Stromal cell of bone marrow (primary cell): Measurements from ENCODE around the gene HOGA1.
A peak's percentile ranks its signal among the peaks of the same experiment; 100 is the strongest.
"Not testable (repeated sequence)": the region's sequence is repeated elsewhere in the genome, so short reads cannot be mapped to it uniquely, and the experiment has no call there.

Source experiments
- DNase-seq: peaks from one replicate; pipeline ENCODE4 v3.0.0-alpha.2; 2012; ENCODE audit warnings: low read depth

HOGA1 gene

DNA sequence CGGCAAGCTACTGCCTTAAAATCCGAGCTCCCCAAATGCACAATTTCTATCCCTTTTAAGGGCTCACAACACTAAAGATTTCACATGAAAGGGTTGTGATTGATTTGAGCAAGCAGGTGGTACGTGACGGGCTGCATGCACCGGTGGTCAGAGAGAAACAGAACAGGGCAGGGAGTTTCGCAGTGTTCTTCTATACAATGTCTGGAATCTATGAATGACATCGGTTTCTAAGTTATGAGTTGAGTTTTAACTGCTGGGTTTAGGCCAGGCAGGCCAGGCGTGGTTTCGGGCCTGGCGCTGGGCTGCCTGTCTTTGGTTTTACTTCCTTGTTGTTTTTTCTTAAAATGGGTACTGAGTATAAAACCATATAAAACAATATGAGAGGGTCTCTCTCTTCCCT, 28.6 kb upstream of the HOGA1 start:
- DNase-seq = not testable (repeated sequence)

DNA sequence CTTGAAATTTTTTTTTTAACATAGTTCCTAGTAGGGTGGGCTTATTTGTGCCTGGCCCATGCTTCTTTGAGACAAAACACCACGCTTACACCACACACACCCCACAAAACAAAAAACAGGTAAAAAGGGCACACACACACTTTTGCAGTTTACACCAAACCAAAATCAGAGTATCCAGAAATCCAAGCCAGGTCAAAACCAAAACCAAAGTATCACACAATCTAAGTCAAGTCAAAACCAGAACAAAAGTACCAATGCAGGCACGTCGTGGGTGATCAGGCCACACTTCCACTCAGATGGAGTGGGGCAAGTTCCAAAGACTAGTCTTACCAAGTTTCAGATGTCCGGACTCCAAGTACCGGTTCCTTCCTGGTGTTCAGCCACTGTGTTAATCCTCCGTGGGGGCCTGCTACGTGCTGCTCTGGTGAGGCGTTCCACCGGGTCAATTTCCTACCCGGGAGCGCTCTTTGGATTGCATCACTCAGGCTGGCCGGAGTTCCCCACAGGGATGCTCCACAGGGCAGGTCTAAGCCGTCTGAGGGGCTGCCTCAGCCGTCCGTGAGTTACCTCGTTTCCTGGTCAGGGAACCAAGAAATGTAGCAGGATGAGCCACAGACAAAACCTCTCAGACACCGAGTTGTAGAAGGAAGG, 23.3 kb upstream of the HOGA1 start:
- DNase-seq = peak; percentile 50

DNA sequence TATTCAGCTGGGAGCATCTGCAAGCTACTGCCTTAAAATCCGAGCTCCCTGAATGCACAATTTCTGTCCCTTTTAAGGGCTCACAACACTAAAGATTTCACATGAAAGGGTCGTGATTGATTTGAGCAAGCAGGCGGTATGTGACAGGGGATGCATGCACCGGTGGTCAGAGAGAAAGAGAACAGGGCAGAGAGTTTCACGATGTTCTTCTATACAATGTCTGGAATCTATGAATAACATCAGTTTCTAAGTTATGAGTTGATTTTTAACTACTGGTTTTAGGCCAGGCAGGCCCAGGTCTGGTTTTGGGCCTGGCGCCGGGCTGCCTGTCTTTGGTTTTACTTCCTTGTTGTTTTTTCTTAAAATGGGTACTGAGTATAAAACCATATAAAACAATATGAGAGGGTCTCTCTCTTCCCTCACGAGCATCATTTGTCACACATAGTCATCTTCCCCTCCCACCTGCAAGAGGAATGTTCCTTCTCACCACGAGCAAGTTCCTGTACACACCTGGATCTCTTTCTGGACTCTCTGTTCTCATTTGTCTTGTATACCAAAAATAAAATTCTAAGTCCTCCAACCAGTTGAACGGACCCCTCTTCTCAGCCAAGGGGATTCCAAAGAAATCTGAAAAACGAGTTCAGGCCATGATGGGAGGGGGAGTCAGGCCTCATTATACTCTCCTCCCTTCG, 22.7 kb upstream of the HOGA1 start:
- not testable (repeated sequence) for DNase-seq

DNA sequence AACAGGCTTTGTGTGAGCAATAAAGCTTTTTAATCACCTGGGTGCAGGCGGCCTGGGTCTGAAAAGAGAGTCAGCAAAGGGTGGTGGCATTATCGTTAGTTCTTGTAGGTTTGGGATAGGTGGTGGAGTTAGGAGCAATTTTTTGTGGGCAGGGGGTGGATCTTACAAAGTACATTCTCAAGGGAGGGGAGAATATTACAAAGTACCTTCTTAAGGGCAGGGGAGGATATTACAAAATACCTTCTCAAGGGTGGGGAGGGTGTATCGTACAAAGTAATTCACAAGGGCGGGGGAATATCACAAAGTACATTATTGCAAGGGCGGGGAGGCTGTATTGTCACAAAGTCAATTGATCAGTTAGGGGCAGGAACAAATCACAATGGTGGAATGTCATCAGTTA, 21.9 kb upstream of the HOGA1 start:
- DNase-seq = not testable (repeated sequence)

DNA sequence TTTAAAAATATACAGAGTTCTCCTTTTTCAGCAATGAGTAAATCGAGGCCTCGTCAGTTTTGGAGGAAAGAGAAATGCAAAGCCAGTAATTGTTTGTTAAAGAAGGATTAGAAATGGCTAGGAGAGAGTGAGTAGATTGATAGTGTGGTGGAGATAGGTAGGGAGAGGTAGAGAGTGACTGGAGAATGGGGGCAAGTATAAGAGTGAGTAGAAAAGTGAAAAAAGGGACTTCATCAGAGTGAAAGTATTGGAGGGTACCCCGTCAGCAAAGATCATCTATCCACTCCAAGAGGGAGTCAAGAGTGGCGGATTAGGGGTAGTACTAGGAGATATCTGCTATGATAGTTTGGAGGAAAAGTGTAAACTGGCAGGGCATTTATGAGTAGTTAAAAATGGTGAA, 20.9 kb upstream of the HOGA1 start:
- DNase-seq = no peak

DNA sequence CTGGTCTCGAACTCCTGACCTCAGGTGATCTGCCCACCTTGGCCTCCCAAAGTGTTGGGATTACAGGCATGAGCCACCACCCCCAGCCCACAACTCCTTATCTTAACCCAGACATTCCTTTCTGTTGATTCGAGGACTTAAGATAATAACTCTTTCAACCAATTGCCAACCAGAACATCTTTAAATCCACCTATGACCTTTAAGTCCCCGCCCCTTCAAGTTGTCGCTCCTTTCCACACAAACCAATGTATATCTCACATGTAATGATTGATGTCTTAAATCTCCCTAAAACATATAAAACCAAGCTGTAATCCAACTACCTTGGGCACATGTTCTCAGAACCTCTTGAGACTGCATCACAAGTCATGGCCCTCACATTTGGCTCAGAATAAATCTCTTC, 19.4 kb upstream of the HOGA1 start:
- no peak for DNase-seq

DNA sequence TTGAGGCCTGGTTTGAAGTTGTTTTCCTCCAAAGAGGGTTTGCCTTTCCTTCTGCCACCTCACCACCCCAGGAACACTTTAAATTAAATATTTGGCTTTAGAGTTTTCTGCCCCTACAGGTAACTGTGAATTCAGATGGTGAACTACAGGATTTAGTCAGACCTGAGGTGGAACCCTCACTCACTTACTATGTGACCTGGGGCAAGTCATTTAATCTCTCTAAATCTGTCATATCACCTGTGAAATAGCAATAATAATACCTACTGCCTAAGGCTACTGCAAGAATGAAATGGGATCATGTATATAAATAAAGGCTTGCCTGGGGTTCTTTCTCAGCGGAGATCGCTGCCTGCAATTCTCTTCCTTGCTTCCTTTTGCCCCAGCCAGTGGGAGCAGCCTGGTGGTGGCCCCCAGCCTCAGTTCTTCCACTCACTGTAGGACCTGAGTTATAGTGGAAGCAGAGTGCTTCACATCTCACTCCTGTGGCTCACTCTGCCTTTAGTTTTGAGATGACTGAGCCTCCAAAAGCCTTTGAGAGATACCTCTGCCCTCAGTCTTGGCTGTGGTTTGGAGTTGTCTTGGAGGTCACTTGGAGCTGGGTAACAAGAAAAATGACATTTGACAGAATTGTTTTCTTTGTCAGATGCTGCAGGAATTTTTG, 17.7 kb upstream of the HOGA1 start:
- no peak for DNase-seq

DNA sequence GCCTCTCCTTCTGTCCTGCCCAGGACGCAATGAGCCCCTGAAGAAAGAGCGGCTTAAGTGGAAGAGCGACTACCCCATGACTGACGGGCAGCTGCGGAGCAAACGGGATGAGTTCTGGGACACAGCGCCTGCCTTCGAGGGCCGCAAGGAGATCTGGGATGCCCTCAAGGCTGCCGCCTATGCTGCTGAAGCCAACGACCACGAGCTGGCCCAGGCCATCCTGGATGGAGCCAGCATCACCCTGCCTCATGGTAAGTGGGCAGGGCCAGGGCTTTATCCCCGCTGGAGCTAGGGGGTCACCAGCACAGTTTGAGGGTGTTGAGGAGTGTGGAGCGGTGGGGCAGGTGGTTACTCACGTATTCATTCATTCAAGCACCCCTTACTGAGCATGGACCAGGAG, 16.3 kb upstream of the HOGA1 start:
- no peak for DNase-seq

DNA sequence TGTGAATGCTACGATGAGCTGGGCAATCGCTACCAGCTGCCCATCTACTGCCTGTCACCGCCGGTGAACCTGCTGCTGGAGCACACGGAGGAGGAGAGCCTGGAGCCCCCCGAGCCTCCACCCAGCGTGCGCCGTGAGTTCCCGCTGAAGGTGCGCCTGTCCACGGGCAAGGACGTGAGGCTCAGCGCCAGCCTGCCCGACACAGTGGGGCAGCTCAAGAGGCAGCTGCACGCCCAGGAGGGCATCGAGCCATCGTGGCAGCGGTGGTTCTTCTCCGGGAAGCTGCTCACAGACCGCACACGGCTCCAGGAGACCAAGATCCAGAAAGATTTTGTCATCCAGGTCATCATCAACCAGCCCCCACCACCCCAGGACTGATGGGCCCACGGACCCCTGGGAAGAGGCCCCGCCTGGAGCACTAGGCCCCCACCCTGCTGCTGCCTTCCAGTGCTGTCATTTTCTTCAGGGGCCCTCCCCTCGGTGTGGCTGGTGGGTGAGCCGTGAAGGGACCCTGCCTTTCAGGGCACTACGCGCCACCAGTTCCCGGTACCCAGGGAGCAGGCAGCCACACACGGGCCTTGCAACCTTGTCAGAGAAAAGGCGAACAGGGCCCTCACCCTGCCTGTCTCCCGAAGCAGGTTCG, 13.9 kb upstream of the HOGA1 start:
- DNase-seq = no peak

DNA sequence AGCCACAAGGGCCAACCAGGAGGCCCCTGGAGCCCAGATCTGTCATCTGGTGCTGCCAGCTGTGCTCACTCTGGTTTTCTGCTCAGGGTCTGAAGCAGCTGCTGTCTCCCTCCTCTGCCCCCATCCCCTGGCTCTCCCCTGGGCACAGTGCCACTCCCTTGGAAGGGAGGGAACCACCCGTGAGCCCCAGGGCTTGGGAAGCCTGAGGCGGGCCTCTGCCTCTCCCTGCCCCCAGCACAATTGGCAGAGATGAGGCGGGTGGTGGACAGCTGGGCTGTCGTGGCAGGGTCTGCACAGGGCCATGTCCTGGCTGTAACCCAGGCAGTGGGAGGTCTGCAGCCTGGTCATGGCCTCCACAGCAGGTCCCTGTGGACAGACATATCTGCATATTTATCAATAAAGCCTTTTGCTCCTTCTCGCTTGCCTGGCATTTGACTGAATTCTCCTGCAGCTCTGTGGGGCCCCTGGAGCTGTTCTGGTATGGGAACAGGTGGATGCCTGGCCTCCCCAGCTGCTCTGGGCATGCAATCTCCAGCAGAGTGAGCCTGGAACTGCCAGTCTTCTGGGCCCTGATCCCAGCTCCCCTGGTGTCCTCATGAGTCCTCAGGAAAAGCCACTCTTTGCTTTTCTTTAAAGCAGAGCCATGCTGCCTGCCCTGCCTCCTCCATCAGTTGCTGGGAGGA, 13.3 kb upstream of the HOGA1 start:
- DNase-seq = no peak

DNA sequence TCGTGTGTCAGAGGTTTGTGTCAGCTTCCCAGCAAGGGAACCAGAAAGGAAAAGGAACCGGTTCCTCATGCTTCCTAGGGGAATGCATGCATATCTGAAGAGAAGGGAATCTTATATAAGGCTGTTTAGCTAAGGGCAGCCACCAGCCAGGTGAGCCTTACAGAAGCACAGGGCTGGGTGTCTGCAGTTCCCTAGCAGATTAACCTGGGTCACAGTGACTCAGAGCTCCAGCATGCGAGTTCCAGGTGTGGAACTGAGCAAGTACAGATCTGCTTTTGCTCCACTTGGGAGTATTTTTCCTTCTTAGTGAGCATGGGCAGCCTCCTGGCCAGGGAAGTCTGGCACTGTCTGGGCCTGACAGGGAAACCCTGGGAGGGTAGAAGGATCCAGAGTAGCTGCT, 12.6 kb upstream of the HOGA1 start:
- no peak for DNase-seq

DNA sequence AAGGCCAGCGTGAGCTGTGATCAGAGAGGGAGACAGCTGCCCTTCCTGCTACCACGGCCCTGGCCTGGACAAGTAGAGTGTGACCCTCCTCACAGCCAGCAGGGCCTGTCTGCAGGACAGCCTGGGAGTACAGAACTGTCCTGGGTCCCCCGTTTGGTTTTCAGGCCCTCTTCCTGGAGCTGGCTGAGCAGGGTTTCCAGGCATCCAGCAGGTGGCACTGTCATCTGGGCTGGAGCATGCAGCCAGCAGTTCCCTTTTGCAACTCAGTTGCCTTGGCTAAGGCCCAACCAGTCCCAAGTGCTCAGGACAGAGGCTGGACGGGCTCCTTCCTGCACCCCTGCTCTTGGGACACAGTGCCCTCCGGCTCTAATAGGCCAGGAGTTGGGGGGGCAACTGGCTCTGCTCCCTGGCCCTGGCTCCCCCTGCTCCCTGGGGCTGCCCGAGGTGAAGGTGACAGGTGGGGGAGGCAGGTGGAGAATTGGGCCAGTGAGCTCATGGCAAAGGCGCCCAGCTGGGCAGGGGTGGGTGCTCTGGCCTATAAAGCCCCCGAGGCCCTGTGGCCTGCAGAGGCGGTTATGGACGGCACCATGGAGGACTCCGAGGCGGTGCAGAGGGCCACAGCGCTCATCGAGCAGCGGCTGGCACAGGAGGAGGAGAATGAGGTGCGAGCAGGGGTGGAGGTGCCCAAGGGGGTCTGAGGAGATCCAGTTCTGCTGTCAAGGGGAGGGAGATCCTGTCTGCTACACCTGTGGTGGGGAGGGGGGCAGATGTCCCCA, 11.8 kb upstream of the HOGA1 start, which contains the start of gene ANKRD2:
ANKRD2 (plus strand) TSS at position 566 of the 776 bp plus-strand sequence; CDS start at position 576, 10 bp downstream.
- DNase-seq = peak; percentile 53

DNA sequence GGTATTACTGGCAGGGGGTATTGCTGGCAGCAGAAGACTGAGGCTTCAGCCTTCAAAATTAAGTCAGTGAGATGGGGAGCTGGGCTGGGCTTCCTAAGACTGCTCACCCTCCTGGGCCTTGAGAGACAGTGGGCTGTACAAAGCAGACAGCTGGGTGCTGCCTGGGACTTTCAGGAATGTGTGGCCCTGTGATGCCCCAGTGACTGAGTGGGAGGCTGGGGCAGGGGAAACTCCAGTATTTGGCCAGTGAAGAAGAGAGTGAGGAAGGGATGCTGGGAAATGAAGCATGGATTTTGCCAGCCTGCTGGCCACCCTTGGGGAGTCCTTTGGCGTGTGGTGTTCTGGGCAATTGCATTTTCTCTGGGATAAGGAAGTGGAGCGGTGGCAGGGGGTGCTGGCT, 11.2 kb upstream of the HOGA1 start:
- no peak for DNase-seq

DNA sequence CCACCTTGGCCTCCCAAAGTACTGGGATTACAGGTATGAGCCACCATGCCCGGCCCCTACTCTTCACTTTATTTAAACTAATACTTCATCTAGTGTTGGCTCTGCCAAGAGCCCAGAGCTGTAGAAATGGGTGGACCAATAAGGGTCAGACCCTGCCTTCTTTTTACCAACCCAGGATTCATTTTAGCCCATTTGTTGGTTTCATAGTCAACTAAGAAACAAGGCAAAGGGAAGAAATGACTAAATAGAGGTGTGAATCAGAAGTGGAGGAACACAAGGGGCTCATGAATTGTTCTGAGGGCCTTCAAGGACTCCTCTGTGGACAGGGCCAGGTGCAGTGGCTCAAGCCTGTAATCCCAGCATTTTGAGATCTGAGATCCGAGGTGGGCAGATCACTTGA, 10.5 kb upstream of the HOGA1 start:
- no peak for DNase-seq

DNA sequence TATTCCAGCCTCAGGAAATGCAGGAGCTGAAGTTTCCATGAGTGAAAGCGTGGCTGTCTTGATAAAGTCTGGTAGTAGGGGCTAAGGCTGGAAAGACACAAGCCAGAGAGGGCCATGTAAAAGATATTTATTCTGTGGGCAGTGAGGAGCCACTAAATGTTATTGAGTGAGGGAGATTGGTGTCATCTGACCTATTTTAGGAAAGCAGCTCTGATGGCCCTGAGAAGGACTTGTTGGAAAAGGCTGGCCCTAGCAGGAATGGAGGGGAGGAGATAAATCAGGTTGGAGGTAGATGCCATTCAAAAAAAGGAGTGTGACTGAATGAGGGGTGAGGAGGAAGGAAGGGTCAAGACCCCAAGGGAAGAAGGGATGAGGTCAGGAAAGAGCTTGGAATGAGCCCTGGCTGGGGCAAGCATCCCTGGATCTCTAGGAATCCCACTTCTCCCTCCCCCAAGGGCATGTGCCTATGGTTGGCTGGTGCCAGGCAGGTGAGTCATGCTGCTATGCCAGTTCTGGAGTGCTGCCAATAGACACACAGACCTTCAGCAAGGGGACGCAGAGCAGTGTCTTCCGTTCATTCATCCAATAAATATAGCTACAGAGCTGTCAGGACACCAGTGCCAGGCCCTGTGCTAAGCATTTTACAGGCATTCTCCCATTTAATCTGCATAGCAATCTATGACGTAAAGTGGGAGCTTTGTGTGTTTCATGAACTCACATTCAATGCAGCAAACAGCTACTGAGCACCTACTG, 9.6 kb upstream of the HOGA1 start:
- DNase-seq = no peak

DNA sequence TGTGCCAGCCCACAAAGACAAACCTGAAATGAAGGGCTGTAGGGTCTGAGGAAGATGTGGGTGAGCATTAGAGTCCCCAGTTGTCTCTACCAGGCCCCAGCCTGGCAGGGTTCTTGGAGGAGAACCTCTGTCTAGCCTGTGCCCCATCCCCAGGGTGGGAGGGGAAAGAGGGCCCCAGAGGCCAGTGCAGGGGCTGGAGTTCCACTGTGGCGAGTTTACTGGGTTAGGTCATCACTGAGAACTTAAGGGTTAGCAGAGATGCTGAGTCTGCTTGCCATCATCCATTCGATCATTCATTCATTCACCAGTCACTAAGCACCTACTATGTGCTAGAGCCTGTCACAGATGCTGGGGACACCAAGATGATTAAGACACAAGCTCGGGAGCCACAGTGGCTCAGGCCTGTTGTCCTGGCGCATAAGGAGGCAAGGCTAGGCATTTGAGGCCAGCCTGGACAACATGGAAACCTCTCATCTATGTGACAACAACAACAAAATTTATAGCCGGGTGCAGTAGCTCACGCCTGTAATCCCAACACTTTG, 9.0 kb upstream of the HOGA1 start:
- no peak for DNase-seq

DNA sequence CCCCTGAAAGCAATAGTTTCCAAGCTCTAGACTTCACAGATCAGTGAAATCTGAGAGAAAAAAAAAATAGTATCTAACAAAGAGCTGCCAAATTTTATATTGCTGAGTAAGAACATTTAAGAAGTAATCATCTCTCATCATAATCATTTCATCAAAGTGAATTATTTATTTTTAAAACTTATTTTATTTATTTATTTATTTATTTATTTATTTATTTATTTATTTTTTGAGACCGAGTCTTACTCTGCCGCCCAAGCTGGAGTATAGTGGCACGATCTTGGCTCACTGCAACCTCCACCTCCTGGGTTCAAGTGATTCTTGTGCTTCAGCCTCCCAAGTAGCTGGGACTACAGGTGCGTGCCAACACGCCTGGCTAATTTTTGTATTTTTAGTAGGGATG, 7.7 kb upstream of the HOGA1 start:
- DNase-seq = not testable (repeated sequence)

DNA sequence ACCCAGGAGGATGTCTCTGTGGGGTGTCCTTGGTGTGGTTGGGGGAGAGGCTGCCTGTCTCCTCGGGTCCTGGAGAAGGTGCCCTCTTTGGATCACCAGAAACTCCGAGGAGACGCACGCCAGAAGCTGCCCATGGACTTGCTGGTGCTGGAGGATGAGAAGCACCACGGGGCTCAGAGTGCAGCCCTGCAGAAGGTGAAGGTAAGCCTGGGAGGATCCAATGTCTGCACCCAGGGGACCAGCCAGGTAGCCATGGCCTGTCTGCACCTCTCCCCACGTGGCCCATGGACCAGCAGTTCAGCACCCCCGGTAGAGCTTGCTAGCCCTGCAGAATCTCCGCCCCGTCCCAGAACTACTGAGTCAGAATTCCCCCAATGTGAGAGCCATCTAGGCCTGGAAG, 6.5 kb upstream of the HOGA1 start:
- DNase-seq = no peak

DNA sequence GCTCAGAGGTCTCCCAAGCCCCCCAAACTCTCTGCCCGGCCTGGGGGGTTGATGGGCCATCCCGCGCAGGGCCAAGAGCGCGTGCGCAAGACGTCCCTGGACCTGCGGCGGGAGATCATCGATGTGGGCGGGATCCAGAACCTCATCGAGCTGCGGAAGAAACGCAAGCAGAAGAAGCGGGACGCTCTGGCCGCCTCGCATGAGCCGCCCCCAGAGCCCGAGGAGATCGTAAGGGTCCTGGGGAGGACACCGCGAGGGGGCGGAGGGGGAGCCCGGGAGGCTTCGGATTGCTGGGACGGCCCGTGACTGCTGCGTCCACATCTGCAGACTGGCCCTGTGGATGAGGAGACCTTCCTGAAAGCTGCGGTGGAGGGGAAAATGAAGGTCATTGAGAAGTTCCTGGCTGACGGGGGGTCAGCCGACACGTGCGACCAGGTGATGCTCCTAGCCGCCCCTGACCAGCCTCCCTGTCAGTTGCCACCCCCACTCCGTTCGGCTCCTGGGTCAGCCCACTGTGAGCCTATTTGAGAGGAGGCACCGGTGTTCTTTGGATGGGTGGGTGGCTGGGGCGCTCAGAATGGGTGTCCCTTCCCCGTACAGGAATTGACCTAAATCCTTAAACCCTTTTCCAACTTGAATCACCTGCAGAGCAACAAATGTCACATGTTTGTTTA, 5.9 kb upstream of the HOGA1 start:
- DNase-seq = no peak
